Thyroid gland (tissue), 4 donors: ENCODE results near the gene ADARB1. TPM values are rescaled to one million over a fixed set of nuclear protein-coding genes. Genes with fewer than 3 reads are reported as not detected.

Source experiments
- DNase-seq, 2 donors: peaks; one replicate each; pipeline ENCODE4 v3.0.0-alpha.2; 2019
- H3K27ac ChIP-seq, 3 donors: fragments of 200-600 bp; sonication (generic); 1 replicate in 2 of 3; 2 replicates in 1 of 3; pipeline ENCODE4 v1.5.1; 2016 to 2019; ENCODE audit warnings: mild to moderate bottlenecking in 1 of 3, moderate library complexity in 1 of 3
- H3K27me3 ChIP-seq: fragments of 200-600 bp; sonication (generic); one replicate; pipeline ENCODE4 v1.5.1; 2019
- H3K36me3 ChIP-seq, 2 donors: fragments of 200-600 bp; sonication (generic); one replicate each; pipeline ENCODE4 v1.5.1; 2016 to 2019
- H3K4me1 ChIP-seq, 2 donors: fragments of 200-600 bp; sonication (generic); one replicate each; pipeline ENCODE4 v1.5.1; 2017 to 2019
- H3K4me3 ChIP-seq, 3 donors: fragments of 200-600 bp; sonication (generic); replicated peaks in 1 of 3; 1 replicate in 2 of 3; 2 replicates in 1 of 3; pipeline ENCODE4 v1.5.1; 2016; ENCODE audit warnings: mild to moderate bottlenecking in 1 of 3
- H3K9me3 ChIP-seq: fragments of 200-600 bp; sonication (generic); one replicate; pipeline ENCODE4 v1.5.1; 2017
- POLR2A ChIP-seq, 2 donors: fragments of 450-650 bp; IDR thresholded peaks; one replicate each; pipeline ENCODE4 v1.6.1; 2017; ENCODE audit warnings: antibody characterized with exemption in 2 of 2, mild to moderate bottlenecking in 2 of 2, moderate library complexity in 1 of 2
- WGBS, 2 donors: methylation state at CpG; one replicate each; pipeline ENCODE4 v1.1.5; 2017; 5-methylcytosine and 5-hydroxymethylcytosine counted together
- intact Hi-C: fragments of 100-400 bp; cut with DNase I; formaldehyde crosslinking; loops from one replicate; pipeline ENCODE4 v1.15.1; 2023
- total RNA-seq, 4 donors: library from RNA; depleted of rRNA; stranded (reverse); fragments of >200 nt; gene quantifications; one replicate each; pipeline ENCODE4 v1.2.3, GENCODE V29; 2016
- TF ChIP-seq, protein P1 (sequence below), 6 experiments: fragments of 200-600 bp in 3 of 6; fragments of 450-650 bp in 3 of 6; sonication (generic) in 3 of 6; IDR thresholded peaks; one replicate each; pipeline ENCODE4 v1.5.1; 2016 to 2019; ENCODE audit warnings: antibody characterized with exemption in 6 of 6, mild to moderate bottlenecking in 2 of 6, inconsistent platforms in 1 of 6, moderate library complexity in 1 of 6

Gene ADARB1
- total RNA-seq, 4 donors from 2014 or later, result 5.0 to 20.2 (median 10.1) TPM

DNA sequence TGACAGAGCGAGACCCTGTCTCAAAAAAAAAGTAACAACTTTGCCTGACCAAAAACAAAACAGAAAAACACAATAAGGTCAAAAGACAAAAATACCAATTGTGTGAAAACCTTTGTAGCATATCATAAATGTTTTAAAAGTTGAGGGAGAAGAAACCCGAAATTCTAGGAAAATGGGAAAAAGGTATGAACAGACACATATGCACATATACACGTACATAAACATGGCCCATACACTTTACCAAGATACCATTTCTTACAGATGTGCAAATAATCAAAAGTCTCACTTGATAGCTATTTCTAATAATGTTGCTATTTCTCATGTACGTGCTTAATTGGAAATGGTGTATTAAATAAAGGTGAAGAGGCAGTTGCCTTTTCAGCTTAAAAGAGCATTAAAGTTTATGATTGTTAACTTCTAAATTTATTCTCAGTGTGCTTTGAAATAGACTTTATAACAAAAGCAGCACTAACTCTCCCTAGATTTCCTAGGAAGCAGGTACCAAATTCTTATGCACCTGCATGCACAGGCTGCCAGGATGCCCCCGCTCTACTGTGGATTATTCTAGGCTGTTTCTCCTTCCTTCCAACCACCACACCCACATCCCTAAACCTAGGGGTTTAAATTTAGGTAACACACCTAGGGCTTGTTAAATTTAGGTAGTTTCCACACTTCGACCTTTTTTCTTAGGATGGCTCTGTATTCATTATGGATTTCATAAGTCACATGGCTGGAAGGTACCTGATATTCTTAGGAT, 33.8 kb downstream of the ADARB1 start:
- no peak for TF ChIP-seq POLR2A (IDR thresholded peaks at IDR 0.05)
- TF ChIP-seq, protein P1, sequence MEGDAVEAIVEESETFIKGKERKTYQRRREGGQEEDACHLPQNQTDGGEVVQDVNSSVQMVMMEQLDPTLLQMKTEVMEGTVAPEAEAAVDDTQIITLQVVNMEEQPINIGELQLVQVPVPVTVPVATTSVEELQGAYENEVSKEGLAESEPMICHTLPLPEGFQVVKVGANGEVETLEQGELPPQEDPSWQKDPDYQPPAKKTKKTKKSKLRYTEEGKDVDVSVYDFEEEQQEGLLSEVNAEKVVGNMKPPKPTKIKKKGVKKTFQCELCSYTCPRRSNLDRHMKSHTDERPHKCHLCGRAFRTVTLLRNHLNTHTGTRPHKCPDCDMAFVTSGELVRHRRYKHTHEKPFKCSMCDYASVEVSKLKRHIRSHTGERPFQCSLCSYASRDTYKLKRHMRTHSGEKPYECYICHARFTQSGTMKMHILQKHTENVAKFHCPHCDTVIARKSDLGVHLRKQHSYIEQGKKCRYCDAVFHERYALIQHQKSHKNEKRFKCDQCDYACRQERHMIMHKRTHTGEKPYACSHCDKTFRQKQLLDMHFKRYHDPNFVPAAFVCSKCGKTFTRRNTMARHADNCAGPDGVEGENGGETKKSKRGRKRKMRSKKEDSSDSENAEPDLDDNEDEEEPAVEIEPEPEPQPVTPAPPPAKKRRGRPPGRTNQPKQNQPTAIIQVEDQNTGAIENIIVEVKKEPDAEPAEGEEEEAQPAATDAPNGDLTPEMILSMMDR (IDR thresholded peaks at IDR 0.05), result no peak
- Histone ChIP-seq H3K9me3 (no peaks in the 10 kb centered on the region), H3K4me3 (no peak overlapping the region), H3K36me3 (no peaks in the 10 kb centered on the region), H3K27ac (no peak overlapping the region), H3K27me3 (no peaks in the 10 kb centered on the region), H3K4me1 (peaks cover 4 to 22% of the 10 kb centered on the region in 2 donors)
- WGBS, 2 donors, result 95 to 96% methylated on average over 6 of the region's 6 CpGs
- intact Hi-C loops, result no loop called here
- DNase-seq, result no peak

DNA sequence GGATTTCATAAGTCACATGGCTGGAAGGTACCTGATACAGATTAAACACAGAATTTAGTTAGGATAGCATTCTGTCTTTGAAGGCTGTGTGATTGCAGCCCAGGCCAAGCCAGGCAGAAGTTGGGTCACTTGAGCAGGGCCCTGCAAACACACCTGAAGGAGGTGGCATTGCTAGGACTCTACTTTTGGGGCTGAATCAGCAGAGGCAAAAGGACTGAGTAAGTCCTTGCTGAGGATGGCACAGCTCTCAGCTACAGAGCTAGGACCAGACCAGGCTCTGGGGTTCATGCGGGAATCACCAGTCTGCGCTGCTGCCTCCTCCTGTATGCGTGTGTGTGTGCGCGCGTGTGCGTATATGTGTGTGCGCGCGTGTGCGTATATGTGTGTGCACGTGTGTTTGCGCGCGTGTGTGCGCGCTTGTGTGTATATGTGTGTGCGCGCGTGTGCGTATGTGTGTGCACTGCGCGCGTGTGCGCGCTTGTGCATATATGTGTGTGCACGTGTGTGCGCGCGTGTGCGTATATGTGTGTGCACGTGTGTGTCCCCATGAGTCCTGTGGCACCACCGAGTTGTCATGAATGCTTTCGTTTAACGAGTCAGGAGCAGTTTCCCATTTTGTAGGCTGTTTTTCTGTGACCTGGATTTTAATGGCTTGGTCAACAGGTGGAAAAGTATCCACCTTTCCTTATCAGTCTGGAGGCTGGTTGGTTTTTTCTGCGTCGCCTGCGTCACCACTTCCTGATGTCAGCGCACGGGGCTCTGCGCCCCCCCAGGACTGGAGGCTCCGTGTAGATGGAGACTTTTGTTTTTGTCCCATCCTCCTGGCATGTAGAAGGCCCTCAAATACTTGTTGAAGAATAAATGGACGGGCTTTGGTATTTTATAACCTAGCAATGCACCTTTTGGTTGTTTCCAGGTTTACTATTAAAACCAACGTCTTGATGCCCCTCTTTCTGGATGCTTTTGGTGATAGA, 34.7 kb downstream of the ADARB1 start:
- Histone ChIP-seq H3K27ac (no peak overlapping the region), H3K4me3 (no peak overlapping the region), H3K36me3 (no peaks in the 10 kb centered on the region), H3K9me3 (no peaks in the 10 kb centered on the region), H3K27me3 (no peaks in the 10 kb centered on the region), H3K4me1 (peaks cover 4 to 19% of the 10 kb centered on the region in 2 donors)
- 91 to 92% methylated on average over 43 to 44 of the region's 44 CpGs for WGBS, 2 donors
- intact Hi-C loops, result no loop called here
- TF ChIP-seq, protein P1 (IDR thresholded peaks at IDR 0.05), result no peak
- TF ChIP-seq POLR2A (IDR thresholded peaks at IDR 0.05), result no peak
- no peak for DNase-seq

DNA sequence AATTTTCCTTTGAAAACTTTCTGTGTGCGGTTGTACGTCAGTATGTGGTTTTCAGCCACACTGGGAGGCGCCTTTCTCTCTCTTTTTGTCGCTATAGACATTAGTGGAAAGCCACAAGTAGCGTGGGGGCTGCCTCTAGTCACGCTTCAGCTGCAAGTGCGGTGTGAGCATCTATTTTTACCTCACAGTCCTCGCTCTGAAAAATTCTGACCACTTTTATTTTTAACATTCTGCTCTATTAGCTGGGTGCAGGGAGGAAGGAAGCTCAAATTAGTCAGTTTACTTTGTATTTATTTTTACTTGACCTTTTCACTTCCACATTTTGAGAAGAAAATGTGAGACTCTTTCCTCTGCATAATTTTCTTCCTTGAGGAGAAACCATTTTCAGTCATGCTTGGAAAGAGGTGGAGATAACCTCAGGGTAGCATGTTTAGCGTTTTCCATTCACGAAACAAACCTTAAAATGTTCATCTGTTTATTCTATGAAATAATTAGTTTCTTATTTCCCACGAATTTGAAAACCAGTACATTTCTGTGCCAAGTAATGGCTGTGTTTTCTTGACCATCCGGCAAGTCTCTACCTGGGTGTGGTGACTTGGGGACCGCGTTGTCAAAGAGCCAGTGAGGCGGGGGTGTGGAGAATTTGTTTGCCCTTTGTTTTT, 35.6 kb downstream of the ADARB1 start:
- no peak for TF ChIP-seq POLR2A (IDR thresholded peaks at IDR 0.05)
- TF ChIP-seq, protein P1 (IDR thresholded peaks at IDR 0.05), result no peak
- intact Hi-C loops, result no loop called here
- H3K27ac ChIP-seq, result no peak overlapping the region
- no peak for DNase-seq
- H3K9me3 ChIP-seq, result no peaks in the 10 kb centered on the region
- WGBS, 2 donors, result 51 to 56% methylated on average over 15 of the region's 15 CpGs
- no peaks in the 10 kb centered on the region for H3K27me3 ChIP-seq
- no peaks in the 10 kb centered on the region for H3K36me3 ChIP-seq
- H3K4me3 ChIP-seq, result no peak overlapping the region
- peaks cover 0 to 12% of the 10 kb centered on the region in 2 donors for H3K4me1 ChIP-seq

DNA sequence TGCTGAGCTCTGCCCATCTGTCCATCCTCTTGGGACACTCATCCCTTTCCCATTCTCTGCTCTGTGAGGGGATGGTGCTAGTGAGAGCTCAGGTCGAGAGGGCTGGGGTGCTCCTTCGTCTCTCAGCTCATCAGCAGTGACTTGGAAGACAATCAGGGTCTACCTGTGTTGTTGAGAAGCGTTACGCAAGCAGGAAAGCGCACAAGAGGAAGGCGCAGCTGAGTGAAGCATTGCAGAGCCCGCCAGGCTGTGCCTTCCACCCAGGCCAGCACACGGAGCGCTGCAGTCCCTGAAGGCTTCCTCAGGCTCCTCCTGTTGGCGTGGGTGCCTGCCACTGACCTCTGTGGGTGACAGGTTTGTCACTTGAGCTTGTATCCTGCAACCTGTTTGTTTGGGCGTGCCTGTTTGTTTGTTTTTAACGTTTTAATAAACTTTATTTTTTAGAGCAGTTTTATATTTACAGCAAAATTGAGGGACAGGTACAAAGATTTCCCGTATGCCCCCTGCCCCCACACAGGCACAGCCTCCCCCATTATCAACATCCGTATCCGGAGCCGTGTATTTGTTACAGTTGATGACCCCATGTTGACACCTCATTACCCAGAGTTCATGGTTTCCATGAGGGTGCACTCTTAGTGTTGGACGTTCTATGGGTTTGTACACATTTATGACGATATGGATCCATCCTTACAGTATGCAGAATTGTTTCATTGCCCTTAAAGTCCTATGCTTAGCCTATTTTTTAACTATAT, 36.7 kb downstream of the ADARB1 start:
- intact Hi-C loops, result no loop called here
- no peak for DNase-seq
- Histone ChIP-seq H3K36me3 (no peaks in the 10 kb centered on the region), H3K4me3 (no peak overlapping the region), H3K27me3 (no peaks in the 10 kb centered on the region), H3K27ac (no peak overlapping the region), H3K4me1 (peaks cover 0 to 12% of the 10 kb centered on the region in 2 donors), H3K9me3 (no peaks in the 10 kb centered on the region)
- WGBS, 2 donors, result 76 to 85% methylated on average over 18 of the region's 18 CpGs
- TF ChIP-seq, protein P1 (IDR thresholded peaks at IDR 0.05), result no peak
- no peak for TF ChIP-seq POLR2A (IDR thresholded peaks at IDR 0.05)
